ENCODE data around the gene TARS1. TPM values are rescaled to one million over a fixed set of nuclear protein-coding genes. Genes with fewer than 3 reads are reported as not detected.

The TARS1 gene
- total and polyA plus RNA-seq, 2 of the 13 experiments (the other 11 are each of a cell fraction or from before 2014, with no cell fraction given), result 77.0 to 184 TPM

DNA sequence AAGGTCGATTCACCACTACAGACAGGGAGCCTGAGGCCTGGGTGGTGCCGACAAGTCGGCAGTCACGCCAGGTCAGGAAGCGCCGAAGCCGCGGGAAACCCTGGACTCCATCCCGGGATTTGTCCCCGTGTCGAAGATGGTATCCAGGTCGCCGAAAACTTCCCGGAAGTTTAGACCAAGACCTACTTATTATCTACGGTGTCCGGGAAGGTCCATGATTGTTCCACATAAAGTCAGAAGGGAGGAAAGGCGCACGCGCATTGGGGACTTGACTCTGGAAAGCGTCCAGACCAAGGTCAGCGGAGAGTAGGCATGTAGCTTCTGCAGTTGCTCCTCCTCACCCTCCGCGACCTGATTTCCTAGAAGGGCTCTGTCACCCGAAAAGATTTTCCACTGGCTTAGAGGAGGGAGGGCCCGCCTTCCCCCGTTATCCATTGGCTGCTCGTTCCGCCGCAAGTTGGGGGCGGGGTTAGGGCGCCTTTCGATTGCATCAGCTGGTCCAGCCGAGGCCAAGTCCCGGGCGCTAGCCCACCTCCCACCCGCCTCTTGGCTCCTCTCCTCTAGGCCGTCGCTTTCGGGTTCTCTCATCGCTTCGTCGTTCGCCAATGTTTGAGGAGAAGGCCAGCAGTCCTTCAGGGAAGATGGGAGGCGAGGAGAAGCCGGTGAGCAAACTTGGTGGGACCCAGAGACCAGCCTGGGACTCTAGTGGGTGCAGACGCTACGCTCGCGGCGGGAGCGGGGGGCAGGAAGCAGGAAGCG lies at the start of gene TARS1 (continued):
- TF ChIP-seq ZNF574 (CRISPR knock-in tag; IDR thresholded peaks at IDR 0.05), result peak; percentile 87
- no peak for TF ChIP-seq MAZ (IDR thresholded peaks at IDR 0.05; ENCODE audit: borderline replicate concordance, low read depth, low read length)
- peak; percentile 77 for TF ChIP-seq MAZ (CRISPR knock-in tag; IDR thresholded peaks at IDR 0.05; ENCODE audit: low read depth)
- peak; percentile 46; the same call in 1 of the 2 replicates for TF ChIP-seq SP5 (CRISPR knock-in tag; IDR thresholded peaks at IDR 0.05; ENCODE audit: borderline replicate concordance, low read depth)
- peak; percentile 79 for TF ChIP-seq ASH2L (IDR thresholded peaks at IDR 0.05; ENCODE audit: insufficient read length, low read depth, low read length)
- peak; percentile 77; the same call in 1 of the 2 replicates for TF ChIP-seq ZNF232 (CRISPR knock-in tag; IDR thresholded peaks at IDR 0.05; ENCODE audit: borderline replicate concordance)
- peak; percentile 86 for TF ChIP-seq NR2C2 (CRISPR knock-in tag; IDR thresholded peaks at IDR 0.05; ENCODE audit: borderline replicate concordance)
- no peak for TF ChIP-seq ZBTB46 (CRISPR knock-in tag; IDR thresholded peaks at IDR 0.05; ENCODE audit: borderline replicate concordance)
- TF ChIP-seq ZNF678 (CRISPR knock-in tag; IDR thresholded peaks at IDR 0.05), result no peak
- no peak for TF ChIP-seq ZNF572 (CRISPR knock-in tag; IDR thresholded peaks at IDR 0.05)
- TF ChIP-seq NRL (CRISPR knock-in tag; IDR thresholded peaks at IDR 0.05; ENCODE audit: borderline replicate concordance), result peak; percentile 61; the same call in 1 of the 2 replicates
- TF ChIP-seq ZFP36L1 (CRISPR knock-in tag; IDR thresholded peaks at IDR 0.05), result no peak
- TF ChIP-seq ZMYM2 (CRISPR knock-in tag; IDR thresholded peaks at IDR 0.05), result peak; percentile 62; the same call in 1 of the 2 replicates
- peak; percentile 70; the same call in 1 of the 2 replicates for TF ChIP-seq ERF (CRISPR knock-in tag; IDR thresholded peaks at IDR 0.05)
- TF ChIP-seq HOXA3 (CRISPR knock-in tag; IDR thresholded peaks at IDR 0.05), result peak; percentile 57
- peak; percentile 45 for TF ChIP-seq AGO2 (optimal IDR thresholded peaks at IDR 0.05; ENCODE audit: low read depth, low read length)
- TF ChIP-seq, protein P1, sequence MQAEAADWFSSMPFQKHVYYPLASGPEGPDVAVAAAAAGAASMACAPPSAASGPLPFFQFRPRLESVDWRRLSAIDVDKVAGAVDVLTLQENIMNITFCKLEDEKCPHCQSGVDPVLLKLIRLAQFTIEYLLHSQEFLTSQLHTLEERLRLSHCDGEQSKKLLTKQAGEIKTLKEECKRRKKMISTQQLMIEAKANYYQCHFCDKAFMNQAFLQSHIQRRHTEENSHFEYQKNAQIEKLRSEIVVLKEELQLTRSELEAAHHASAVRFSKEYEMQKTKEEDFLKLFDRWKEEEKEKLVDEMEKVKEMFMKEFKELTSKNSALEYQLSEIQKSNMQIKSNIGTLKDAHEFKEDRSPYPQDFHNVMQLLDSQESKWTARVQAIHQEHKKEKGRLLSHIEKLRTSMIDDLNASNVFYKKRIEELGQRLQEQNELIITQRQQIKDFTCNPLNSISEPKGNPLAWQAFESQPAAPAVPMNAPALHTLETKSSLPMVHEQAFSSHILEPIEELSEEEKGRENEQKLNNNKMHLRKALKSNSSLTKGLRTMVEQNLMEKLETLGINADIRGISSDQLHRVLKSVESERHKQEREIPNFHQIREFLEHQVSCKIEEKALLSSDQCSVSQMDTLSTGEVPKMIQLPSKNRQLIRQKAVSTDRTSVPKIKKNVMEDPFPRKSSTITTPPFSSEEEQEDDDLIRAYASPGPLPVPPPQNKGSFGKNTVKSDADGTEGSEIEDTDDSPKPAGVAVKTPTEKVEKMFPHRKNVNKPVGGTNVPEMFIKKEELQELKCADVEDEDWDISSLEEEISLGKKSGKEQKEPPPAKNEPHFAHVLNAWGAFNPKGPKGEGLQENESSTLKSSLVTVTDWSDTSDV (CRISPR knock-in tag; IDR thresholded peaks at IDR 0.05), result no peak
- TF ChIP-seq GABPA (IDR thresholded peaks at IDR 0.05; ENCODE audit: low read depth, low read length), result peak; percentile 53; the same call in 1 of the 2 replicates
- TF ChIP-seq GABPA (CRISPR knock-in tag; IDR thresholded peaks at IDR 0.05; ENCODE audit: low read depth), result peak; percentile 90
- TF ChIP-seq KDM5A (IDR thresholded peaks at IDR 0.05; ENCODE audit: borderline replicate concordance, low read length), result peak; percentile 89; the same call in 1 of the 2 replicates
- no peak for TF ChIP-seq SMC3 (IDR thresholded peaks at IDR 0.05; ENCODE audit: low read length)
- TF ChIP-seq PCBP1 (IDR thresholded peaks at IDR 0.05; ENCODE audit: borderline replicate concordance, low read depth, low read length), result peak; percentile 80; the same call in 1 of the 2 replicates
